Left forelimb (tissue), 1 donor: Measurements from ENCODE around the gene IAH1.

ENCODE experiments used
- DNase-seq: peaks from one replicate; pipeline ENCODE4 v3.0.0-alpha.2; 2018; ENCODE audit warnings: low spot score

IAH1 gene

GRCh38 chr2:9527995-9528787 is 53.8 kb downstream of the IAH1 start:
- DNase-seq, result no peak

GRCh38 chr2:9532421-9532820 is 58.1 kb downstream of the IAH1 start:
- DNase-seq, result no peak

GRCh38 chr2:9533663-9534062 is 59.3 kb downstream of the IAH1 start:
- DNase-seq, result no peak

GRCh38 chr2:9535177-9535576 is 60.8 kb downstream of the IAH1 start:
- no peak for DNase-seq

- DNase-seq, result no peak
These were observed 62.2 kb downstream of the IAH1 start for GRCh38 chr2:9536504-9536903.

- no peak for DNase-seq
These were observed 63.7 kb downstream of the IAH1 start for GRCh38 chr2:9538000-9538507.
